ENCODE data around the gene BTBD9. TPM values are rescaled to one million over a fixed set of nuclear protein-coding genes. Genes with fewer than 3 reads are reported as not detected.
A peak's percentile ranks its signal among the peaks of the same experiment; 100 is the strongest.

The BTBD9 gene
- total RNA-seq, 2 donors from 2014 or later: 26.1 to 31.3 TPM

- no peak for DNase-seq
- intact Hi-C loops (cut with DNase I, micrococcal nuclease): no loop called here
- ATAC-seq: no peak
These were observed 113.8 kb downstream of the BTBD9 start for GRCh38 chr6:38525888-38526287.

- intact Hi-C loops (cut with DNase I, micrococcal nuclease): no loop called here
- ATAC-seq (peak; percentile 64), DNase-seq (no peak)
These were observed 115.1 kb downstream of the BTBD9 start for GRCh38 chr6:38524436-38525145.

GRCh38 chr6:38522322-38522721 is 117.4 kb downstream of the BTBD9 start:
- intact Hi-C loops (cut with DNase I, micrococcal nuclease): no loop called here

GRCh38 chr6:38518511-38519304 is 121.0 kb downstream of the BTBD9 start:
- DNase-seq (no peak), ATAC-seq (no peak)
- intact Hi-C loops (cut with DNase I, micrococcal nuclease): no loop called here

More at GRCh38 chr6:38522322-38522721, 117.4 kb downstream of the BTBD9 start:
- ATAC-seq: no peak
- DNase-seq: no peak

- DNase-seq: no peak
- ATAC-seq: peak; percentile 36
- intact Hi-C loops (cut with DNase I, micrococcal nuclease): no loop called here
These were observed 122.7 kb downstream of the BTBD9 start for GRCh38 chr6:38517005-38517404.

GRCh38 chr6:38514399-38514798 is 125.3 kb downstream of the BTBD9 start:
- ATAC-seq: peak; percentile 85
- DNase-seq: no peak
- intact Hi-C loops (cut with DNase I, micrococcal nuclease): no loop called here

- ATAC-seq (no peak), DNase-seq (no peak)
- intact Hi-C loops (cut with DNase I, micrococcal nuclease): no loop called here
These were observed 127.5 kb downstream of the BTBD9 start for GRCh38 chr6:38512211-38512610.

- ATAC-seq (no peak), DNase-seq (no peak)
- intact Hi-C loops (cut with DNase I, micrococcal nuclease): no loop called here
These were observed 129.5 kb downstream of the BTBD9 start for GRCh38 chr6:38510205-38510604.

GRCh38 chr6:38509713-38510112 is 130.0 kb downstream of the BTBD9 start:
- DNase-seq (no peak), ATAC-seq (no peak)
- intact Hi-C loops (cut with DNase I, micrococcal nuclease): no loop called here

- intact Hi-C loops (cut with DNase I, micrococcal nuclease): no loop called here
- ATAC-seq: no peak
- no peak for DNase-seq
These were observed 130.8 kb downstream of the BTBD9 start for GRCh38 chr6:38508894-38509293.

- no peak for DNase-seq
- intact Hi-C loops (cut with DNase I, micrococcal nuclease): no loop called here
- ATAC-seq: no peak
These were observed 131.4 kb downstream of the BTBD9 start for GRCh38 chr6:38508286-38508685.

GRCh38 chr6:38507173-38507572 is 132.6 kb downstream of the BTBD9 start:
- ATAC-seq: no peak
- intact Hi-C loops (cut with DNase I, micrococcal nuclease): no loop called here
- no peak for DNase-seq

- intact Hi-C loops (cut with DNase I, micrococcal nuclease): no loop called here
- DNase-seq (no peak), ATAC-seq (no peak)
These were observed 133.9 kb downstream of the BTBD9 start for GRCh38 chr6:38505826-38506225.

- no peak for ATAC-seq
- intact Hi-C loops (cut with DNase I, micrococcal nuclease): no loop called here
- DNase-seq: no peak
These were observed 134.7 kb downstream of the BTBD9 start for GRCh38 chr6:38504996-38505395.

- ATAC-seq (peak; percentile 72), DNase-seq (no peak)
- intact Hi-C loops (cut with DNase I, micrococcal nuclease): no loop called here
These were observed 135.6 kb downstream of the BTBD9 start for GRCh38 chr6:38503960-38504682.

- no peak for DNase-seq
- no peak for ATAC-seq
- intact Hi-C loops (cut with DNase I, micrococcal nuclease): no loop called here
These were observed 136.5 kb downstream of the BTBD9 start for GRCh38 chr6:38503032-38503773.

- ATAC-seq (no peak), DNase-seq (no peak)
- intact Hi-C loops (cut with DNase I, micrococcal nuclease): no loop called here
These were observed 137.3 kb downstream of the BTBD9 start for GRCh38 chr6:38502423-38502822.

GRCh38 chr6:38501931-38502330 is 137.8 kb downstream of the BTBD9 start:
- intact Hi-C loops (cut with DNase I, micrococcal nuclease): no loop called here
- ATAC-seq (no peak), DNase-seq (no peak)

GRCh38 chr6:38499529-38500096 is 140.1 kb downstream of the BTBD9 start:
- intact Hi-C loops (cut with DNase I, micrococcal nuclease): loop anchor here in 1 of 2 donors (10.0 kb wide), 1 partner anchor 785 kb away; no protein-coding TSS in a partner anchor
- DNase-seq (no peak), ATAC-seq (no peak)

Measured in left colon (tissue), 2 donors.